Stimulated activated CD4-positive, alpha-beta T cell treated with anti-CD3 and anti-CD28 coated beads, Interleukin-4, amount 100 ng/mL, for 4 hours (primary cell): ENCODE measurements around the gene VPS8.

Source experiments
- DNase-seq, 2 experiments: peaks; one replicate each; pipeline ENCODE4 v3.0.0-alpha.2; 2020

Gene VPS8

DNA sequence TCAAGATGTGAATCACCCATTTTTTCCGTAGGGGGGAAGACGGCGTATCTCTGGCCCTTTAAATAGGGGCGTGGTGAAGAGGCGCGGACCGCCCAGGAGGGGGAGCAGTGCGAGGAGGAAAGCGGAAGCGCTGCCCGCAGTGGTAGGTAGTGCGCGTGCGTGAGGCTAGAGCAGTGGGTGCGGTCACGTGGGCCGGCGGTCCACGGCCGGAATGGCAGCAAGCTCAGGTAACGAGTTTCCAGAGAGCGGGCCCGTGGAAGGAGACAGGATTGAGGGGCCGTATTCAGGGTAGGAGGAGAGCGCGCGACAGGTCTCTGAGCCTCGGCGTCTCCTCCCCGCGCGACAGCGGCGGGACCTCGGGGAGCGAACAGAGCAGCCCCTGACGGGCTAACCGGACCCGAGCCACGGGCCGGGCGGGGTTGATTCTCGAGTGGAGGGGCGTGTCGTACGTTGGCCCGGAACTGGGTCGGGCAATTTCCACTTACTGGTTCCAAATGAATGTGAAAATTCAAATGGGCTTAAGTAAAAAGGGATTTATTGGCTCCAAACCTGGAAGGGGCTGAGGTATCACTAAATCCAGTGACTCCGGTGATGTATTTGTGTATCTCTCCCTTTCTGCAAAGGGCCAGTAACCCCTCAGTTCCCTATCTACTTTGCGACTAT, at the start of gene VPS8:
VPS8 (plus strand) TSS at position 168 of the 663 bp plus-strand sequence. CDS start 12,467 bp downstream, outside the sequence.
- peak; percentile 95 to 97 for DNase-seq

DNA sequence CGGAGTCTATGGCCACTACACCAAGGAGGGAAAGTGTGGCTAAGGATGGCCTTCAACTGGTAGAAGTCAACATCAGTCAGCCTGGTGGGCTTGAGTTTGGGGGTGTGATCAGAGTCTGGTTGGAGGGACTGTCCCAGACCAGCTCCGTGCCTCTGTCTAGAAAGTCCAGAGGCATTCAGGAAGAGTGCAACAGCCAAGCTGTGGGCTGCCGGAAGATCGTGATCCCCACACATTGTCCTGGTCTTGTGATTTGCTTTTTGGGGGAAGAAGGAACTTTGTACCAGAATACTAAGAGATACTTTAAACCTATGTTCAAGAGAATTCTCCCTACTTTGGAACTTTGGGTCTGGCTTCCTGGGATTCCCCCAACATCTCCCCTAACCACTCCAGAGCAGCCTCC, 47.8 kb upstream of the VPS8 start:
- DNase-seq: no peak

- DNase-seq: no peak
Measured at GRCh38 chr3:184765047-184765729, 46.8 kb upstream of the VPS8 start.

DNA sequence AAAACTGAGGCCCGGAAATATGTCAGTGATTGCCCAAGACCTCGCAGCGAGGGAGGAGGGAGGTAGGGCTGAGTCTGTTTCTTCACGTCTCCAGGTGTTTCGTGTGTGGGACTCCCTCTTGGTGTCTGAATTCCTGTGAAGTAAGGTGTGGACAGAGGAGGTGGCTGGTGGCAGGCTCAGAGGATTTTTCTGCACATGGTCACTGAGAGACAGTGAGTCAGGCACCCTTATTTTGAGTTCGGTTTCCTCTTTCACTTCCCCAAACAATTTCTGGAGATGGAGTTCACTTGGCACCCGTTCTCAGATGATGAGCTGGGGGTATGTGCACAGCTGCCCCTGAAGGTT, 46.3 kb upstream of the VPS8 start:
- DNase-seq: no peak

DNA sequence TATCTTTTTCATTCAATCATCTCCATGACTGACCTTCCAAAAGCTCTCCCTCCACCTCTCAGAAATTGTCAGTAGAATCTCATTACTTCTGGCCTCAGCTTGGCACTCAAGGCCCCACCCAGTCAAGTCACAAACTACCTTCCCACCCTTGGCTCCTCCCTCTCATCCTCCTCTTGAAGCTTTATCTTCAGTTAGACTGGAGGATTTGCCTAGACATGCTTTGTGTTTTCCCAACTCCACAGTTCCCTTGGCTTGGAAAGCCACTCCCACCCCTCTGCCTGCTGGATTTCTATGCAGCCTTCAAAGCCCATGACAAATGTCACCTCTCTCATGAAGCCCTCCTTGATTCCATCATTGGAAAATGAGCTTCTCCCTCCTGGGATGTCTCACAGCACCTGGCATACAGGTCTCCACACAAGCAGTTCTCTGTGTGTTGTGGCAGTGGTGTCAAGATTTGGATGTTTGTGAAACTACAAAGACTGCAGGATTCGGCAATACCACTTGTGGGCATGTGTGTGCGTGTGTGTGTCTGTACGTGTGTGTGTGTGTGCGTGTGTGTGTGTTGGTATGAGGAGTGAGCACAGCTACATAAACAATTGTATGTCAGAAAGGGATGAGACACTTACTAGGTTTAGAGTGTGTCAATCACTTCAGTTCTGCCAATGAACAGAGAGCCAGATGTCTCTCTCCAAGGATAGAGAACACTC, 45.3 kb upstream of the VPS8 start:
- no peak for DNase-seq

GRCh38 chr3:184767377-184767776, 44.6 kb upstream of the VPS8 start:
- no peak for DNase-seq

GRCh38 chr3:184769382-184770170, 42.4 kb upstream of the VPS8 start:
- DNase-seq: no peak

DNA sequence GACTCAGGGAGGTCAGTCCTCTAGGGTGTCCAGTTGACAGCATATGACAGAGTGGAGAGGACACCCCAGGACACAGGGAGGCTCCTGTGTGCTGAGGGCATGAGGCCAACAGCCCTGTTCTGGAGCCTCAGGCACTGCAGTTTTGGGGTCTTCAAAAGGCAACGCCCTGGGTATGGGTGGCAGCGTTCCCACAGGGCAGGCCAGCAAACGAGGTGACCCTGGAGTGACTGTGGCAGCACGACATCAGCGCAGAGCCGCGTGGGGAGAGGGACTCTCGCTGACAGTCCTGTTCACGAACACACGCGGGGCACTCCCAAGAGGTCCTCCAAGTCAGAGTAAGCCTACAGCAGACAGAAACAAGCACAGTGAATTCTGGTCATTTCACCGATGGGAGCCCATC, 41.4 kb upstream of the VPS8 start:
- DNase-seq: no peak

- no peak for DNase-seq
Measured at GRCh38 chr3:184771301-184772127, 40.5 kb upstream of the VPS8 start.

DNA sequence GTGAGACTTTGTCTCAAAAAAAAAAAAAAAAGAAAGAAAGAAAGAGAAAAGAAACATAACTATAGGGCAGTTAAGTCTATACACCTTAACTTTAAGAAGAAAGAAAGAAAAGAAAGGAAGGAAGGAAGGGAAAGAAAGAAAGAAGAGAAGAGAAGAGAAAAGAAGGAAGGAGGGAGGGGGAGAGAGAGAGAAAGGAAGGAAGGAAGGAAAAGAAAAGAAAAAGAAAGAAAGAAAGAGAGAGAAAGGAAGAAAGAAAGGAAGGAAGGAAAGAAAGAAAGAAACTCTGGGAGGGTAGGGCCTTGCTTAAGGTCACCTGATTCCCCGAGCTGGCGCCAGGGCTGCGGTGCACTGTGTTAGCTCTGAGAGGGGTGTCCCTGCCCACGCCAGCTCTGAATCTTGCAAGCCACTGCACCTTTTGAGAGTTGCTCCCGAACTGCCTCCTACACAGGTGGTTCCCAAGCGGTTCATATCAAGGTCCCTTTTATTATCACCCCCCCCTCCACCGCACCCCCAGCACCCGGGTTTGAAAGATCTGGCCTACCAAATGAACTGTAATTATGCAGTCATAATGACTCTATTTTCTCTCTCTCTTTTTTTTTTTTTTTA, 39.2 kb upstream of the VPS8 start:
- no peak for DNase-seq

GRCh38 chr3:184773283-184774186, 38.4 kb upstream of the VPS8 start:
- no peak for DNase-seq

GRCh38 chr3:184776916-184777315, 35.0 kb upstream of the VPS8 start:
- DNase-seq: no peak

- DNase-seq: peak; percentile 72 to 80
Measured at GRCh38 chr3:184777566-184778356, 34.2 kb upstream of the VPS8 start.

DNA sequence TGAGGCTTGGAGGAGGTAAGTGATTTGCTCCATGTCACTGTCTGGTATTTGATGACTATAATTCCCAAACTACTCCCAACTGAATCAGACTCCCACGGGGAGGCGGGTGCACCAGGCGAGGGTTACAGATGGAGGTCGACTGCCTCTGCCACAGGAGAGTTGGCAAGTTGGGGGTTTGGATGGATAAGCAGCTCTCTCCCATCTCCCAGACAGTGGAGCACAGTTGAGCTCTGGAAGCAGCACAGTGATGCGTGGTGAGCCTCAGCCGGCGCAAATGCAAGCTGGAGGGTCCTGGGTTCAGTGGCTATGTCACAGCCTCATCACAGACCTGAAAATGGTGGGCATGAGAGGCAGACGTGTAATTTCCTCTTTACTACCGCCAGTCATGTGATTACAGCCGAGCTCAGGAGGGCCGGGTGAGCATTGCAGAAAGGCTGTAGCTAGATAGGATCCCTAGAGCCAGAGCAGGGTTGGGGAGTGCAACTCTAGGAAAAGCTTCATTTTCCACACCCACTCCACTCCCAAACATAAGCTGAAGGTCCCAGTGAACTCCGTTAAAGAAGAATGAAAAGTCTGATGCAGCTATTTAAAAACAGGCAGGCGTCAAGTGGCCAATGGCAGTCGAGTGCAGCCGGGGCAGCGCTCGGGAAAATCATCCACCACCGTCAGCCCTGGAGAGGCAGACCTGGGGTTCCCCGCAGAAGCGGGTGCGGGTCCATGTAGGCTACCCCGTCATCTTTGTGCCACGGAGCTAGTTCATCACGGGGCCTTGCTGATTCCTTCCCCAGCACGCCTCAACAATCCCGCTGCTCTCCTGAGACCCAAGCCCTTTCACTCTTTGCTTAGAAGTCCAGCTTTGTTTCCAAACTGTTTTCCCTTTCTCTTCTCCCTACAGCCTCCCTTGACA, 33.3 kb upstream of the VPS8 start:
- no peak for DNase-seq

DNA sequence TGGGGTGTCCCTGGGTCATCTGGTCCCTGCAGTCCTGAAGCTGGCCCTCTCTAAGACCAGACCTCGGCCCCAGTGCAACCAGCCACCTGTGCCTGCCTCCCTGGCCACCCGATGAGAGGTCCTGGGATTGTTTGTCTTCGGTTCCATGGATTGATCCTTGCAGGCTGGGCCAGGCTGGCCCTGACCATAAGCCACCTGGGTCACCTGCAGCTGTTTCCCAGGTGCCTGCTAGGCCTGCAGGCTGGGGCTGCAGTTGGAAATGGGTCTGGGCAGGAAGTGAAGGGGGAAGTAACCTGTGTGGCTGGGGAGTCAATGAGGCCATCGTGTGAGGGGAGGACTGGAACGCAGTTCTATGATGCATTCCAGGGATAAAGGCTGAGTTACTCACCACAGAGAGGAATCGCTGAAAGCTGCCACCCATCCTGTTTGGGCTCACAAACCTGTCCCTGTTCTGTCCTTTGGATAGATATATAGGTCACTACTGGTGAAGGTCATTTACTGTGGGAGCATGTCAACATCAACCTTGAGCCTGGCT, 30.9 kb upstream of the VPS8 start:
- DNase-seq: no peak

DNA sequence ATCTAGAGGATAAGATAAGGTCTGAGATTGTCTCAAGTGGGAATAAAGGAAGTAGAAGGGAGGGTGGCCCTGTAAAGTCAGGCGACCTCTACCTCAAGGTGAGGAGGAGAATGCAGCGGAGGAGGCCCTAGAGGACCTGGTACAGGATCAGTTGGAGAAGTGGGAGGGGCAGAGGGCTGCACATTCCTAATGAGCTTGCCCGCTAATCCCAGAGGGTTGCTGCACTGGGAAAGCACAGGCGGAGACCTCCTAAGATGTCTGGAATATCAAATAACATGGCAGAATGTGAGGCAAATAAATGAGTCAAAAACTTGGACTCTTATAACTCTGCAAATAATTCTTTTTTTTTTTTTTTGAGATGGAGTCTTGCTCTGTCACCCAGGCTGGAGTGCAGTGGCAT, 30.2 kb upstream of the VPS8 start:
- DNase-seq: no peak

DNA sequence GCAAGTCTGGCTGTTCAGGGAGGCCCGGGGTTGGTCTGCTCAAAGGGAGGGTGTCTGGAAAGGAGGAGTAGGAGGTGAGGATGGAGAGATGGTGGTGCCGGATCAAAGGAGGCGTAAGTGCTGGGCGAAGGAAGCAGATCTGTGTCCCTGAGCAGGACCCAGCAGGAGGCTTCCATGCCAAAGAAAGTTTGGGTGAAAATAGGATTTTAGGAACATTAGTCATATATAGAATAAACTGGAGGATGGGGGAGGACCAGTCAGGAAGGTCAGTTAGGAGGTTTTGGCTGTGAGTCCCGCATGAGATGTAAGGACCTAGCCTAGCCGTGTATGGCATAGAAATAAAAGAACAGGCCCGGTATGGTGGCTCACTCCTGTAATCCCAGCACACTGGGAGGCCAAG, 28.6 kb upstream of the VPS8 start:
- DNase-seq: no peak

DNA sequence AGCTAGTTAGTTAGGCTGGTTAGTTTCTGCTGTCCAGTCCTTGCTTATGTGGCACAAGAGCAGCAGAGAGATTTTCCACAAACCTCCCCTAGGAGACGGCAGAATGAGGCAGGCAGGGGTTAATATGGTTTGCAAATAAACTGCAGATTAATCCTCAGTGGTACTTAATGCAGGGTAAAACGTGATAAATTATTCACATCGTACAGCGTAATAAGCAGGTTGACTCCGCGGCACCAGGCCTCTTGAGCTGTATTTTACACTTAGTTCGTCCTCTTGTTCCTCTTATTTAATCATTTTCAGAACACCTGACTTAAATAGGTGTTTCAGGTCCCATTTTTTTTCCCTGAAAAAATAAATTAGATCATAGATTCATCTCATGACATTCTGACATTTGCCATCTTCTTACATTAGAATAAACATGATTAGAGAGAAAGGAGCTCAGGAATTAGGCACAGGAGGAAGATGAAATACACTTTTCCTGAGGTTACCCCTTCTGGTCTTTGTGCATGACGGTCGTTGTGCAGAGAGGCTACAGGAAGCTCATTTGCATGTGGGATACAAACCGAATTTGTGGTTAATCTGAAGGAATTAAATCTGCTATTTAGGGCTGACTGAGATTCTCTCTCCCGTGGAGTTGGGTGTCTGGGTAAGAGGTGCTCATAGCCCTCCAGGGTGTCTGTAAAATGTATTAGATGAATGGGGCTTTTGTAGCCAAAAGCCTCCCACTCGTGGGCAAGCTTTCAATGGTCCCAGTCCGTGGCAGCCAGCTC, 27.1 kb upstream of the VPS8 start:
- no peak for DNase-seq
